GM12874 (cell line): ENCODE data around the gene PDZD8.

ENCODE experiments used
- TF ChIP-seq, protein P1 (sequence below): IDR thresholded peaks from 2 replicates; pipeline ENCODE4 v1.5.1; 2011; ENCODE audit warnings: low read depth, mild to moderate bottlenecking, control low read depth, low read length, moderate library complexity; ENCODE audit not compliant: insufficient read depth

PDZD8 gene

DNA sequence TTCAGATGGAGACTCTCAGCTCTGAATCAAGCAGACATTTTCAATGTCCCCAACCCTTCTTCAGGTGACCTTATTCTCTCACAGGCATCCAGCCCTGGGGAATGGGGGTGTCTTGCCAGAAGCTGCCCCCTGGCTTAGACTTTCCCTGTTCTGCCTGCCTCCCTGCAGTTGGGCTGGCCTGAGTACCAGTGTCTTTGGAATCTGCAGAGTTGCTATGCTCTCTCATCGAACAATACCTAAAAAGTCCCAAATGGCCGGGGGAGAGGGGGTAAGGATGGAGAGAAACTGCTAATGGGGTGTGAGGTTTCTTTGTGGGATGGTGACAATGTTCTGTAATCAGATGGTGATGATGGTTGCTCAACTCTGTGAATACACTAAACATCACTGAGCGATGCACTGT lies 113.7 kb downstream of the PDZD8 start:
- TF ChIP-seq, protein P1, sequence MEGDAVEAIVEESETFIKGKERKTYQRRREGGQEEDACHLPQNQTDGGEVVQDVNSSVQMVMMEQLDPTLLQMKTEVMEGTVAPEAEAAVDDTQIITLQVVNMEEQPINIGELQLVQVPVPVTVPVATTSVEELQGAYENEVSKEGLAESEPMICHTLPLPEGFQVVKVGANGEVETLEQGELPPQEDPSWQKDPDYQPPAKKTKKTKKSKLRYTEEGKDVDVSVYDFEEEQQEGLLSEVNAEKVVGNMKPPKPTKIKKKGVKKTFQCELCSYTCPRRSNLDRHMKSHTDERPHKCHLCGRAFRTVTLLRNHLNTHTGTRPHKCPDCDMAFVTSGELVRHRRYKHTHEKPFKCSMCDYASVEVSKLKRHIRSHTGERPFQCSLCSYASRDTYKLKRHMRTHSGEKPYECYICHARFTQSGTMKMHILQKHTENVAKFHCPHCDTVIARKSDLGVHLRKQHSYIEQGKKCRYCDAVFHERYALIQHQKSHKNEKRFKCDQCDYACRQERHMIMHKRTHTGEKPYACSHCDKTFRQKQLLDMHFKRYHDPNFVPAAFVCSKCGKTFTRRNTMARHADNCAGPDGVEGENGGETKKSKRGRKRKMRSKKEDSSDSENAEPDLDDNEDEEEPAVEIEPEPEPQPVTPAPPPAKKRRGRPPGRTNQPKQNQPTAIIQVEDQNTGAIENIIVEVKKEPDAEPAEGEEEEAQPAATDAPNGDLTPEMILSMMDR = no peak

DNA sequence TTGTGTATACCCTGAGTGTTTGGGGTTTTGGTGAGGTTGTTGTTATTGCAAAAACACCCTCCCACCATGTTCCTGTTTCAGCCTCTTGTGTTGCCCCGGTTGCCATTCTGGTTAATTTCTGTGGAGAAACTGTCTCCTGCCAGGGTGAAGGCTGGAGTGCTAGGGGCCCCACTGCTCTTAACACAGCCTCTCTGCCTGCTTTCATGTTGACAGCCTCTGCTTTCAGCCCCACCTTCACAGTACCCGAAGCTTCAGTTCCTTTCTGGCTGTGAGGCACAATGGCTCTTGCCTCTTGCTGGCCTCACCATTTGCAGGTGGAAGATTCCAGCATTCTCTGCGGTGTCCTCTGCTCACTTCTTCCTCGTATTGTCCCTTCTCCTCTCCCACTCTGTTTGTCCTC lies 115.2 kb downstream of the PDZD8 start:
- TF ChIP-seq, protein P1 = no peak

DNA sequence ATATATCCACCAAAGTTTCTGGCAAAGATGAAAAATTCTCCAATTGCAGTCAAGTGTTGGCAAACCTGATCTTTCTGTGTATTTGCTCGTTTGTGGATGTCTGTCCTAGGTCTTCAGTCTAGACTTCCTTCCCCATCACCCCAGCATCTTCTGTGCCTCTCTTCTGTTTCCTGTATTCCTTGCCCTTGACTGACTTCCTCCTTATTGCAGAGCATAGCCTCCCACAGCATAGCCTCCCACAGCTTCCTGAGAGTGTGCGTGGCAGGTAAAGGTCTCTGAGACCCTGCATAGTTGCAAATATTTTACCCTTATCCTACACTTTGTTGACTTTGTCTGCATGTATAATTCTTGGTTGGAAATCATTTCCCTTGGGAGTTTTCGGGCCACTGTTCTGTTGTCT lies 116.0 kb downstream of the PDZD8 start:
- TF ChIP-seq, protein P1 = no peak

DNA sequence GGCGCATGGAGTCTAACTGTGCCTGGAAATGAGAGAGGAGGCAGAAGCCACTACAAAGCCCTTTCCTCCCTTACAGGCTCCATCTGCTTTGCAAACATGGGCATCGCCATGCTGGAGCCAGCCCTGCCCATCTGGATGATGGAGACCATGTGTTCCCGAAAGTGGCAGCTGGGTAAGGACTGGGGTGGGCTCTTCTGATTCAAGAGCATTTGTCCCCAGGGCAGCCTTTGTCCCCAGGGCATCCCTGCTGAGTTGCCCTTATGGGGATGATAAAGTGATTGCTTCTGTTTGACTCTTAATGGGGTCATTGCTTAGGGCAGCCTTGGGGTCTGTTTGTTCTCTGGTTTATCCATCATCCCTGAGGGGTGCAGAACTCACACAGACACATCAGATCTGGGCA lies 117.5 kb downstream of the PDZD8 start:
- TF ChIP-seq, protein P1 = no peak

DNA sequence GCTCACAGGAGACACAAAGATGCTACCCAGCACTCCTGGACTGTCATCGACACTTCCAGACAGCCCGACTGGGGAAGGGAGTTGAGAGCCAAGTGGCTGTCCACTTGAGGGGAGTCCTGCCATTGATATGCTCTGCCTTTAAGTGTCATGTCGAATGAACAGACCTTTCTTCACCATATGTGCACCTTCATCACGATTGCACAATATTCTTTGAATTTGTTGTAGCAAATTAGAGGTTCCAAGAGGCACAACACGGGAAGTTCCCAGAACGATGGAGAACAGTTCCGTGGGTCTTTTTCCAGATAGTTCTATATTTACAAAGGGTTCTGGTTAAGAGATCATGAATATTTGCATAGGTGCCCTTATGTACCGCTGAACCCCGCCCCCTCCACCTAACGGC lies 118.3 kb downstream of the PDZD8 start:
- TF ChIP-seq, protein P1 = no peak

DNA sequence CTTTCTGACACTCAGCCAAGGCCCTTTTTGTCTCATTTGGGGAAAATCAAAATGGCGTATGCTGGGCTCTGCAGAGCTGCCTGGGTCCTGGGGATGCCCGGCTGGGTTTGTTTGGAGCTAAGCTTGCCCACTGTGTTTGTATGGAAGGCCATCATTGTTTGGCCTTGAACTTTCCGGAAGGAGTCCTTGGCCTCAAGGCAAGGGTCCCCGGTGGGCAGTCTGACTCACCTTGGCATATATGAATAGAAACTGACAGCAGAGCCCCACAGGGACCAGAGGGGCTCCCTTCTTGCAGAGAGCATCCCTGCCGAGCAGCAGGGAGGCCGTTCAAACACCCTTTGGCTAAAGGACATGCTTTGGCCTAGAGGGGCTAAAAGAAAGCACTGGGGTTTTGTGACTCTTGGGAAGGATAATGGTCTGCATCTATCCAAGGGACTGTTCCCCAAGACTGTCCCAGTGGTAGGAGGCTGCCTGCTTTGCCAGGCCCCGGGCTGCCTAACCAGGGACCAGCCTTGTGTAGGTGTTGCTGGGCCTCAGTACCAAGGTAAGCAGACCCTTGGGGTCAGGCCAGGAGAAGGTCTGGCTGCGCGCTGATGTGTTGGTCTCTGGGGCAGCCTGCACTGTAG lies 119.3 kb downstream of the PDZD8 start:
- TF ChIP-seq, protein P1 = no peak

DNA sequence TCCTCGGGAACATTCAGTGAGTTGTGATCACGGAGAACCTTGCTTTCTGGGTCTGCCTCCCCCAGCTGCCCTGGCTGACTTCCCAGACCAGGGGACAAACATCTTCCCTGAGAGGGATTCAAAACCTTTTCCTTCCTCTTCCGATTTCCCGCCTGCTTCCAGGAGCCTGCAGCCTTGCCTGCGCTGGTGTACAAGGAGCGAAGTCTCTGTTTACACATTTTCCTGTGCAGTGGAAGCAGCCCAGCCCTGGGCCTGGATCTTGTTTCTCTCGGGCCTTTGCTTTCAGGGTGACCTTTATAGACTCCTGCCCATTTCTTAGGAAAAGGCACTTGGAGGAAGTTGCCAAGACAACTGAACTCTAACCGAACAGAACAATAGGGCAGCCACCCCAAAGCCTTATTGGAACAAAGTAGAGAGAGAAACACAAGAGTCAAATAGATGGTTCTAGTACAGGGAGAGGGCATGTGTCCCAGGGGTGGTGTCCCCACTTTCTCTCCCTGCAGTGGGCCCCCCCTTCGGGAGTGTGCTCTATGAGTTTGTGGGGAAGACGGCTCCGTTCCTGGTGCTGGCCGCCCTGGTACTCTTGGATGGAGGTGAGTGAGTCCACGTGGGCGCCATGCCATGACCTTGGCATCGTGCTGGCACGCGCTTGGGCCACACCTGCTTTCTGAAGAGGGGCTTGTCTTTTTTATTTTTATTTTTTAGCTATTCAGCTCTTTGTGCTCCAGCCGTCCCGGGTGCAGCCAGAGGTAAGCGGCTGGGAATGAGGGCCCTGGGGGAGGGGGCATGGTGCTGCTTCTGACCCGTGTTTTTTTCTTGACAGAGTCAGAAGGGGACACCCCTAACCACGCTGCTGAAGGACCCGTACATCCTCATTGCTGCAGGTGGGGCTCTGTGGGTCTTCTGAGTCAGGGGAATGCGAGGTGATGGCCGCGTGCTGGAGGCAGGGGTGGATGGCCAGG lies 120.2 kb downstream of the PDZD8 start:
- TF ChIP-seq, protein P1 = no peak
